Dendritic cell treated with granulocyte-macrophage colony-stimulating factor and Interleukin-4, amounts not matched to agents 40 ng/mL and 50 ng/mL, for 4 days (primary cell): ENCODE results near the gene S1PR1.

Experiments used
- H3K27ac Mint-ChIP-seq: one replicate; pipeline ENCODE4 v1.8.0; 2022; ENCODE audit warnings: mild to moderate bottlenecking, mixed read lengths
- H3K27me3 Mint-ChIP-seq: one replicate; pipeline ENCODE4 v1.8.0; 2022; ENCODE audit warnings: mild to moderate bottlenecking, mixed read lengths
- H3K36me3 Mint-ChIP-seq: one replicate; pipeline ENCODE4 v1.8.0; 2022; ENCODE audit warnings: low read depth, mixed read lengths
- H3K4me1 Mint-ChIP-seq: one replicate; pipeline ENCODE4 v1.8.0; 2022; ENCODE audit warnings: low read depth, mixed read lengths
- H3K4me3 Mint-ChIP-seq: one replicate; pipeline ENCODE4 v1.8.0; 2022; ENCODE audit warnings: mild to moderate bottlenecking, moderate library complexity, mixed read lengths
- H3K9me3 Mint-ChIP-seq: one replicate; pipeline ENCODE4 v1.8.0; 2022; ENCODE audit warnings: mixed read lengths
- intact Hi-C: fragments of 100-400 bp; cut with micrococcal nuclease; formaldehyde crosslinking; loops from one replicate; pipeline ENCODE4 v1.15.0; 2022

Gene S1PR1

GRCh38 chr1:101284622-101285218 lies 47.9 kb downstream of the S1PR1 start:
- Mint-ChIP-seq H3K9me3 (no peaks in the 10 kb centered on the region), H3K27me3 (peaks cover 8% of the 10 kb centered on the region), H3K4me3 (no peak overlapping the region), H3K27ac (no peak overlapping the region), H3K36me3 (no peaks in the 10 kb centered on the region), H3K4me1 (peaks cover 42% of the 10 kb centered on the region)
- intact Hi-C loops = loop anchor here (5.0 kb wide), 1 partner anchor 147 kb away; no protein-coding TSS in a partner anchor

GRCh38 chr1:101285922-101286570 lies 49.2 kb downstream of the S1PR1 start:
- peaks cover 47% of the 10 kb centered on the region for H3K4me1 Mint-ChIP-seq

GRCh38 chr1:101288491-101288944 lies 51.7 kb downstream of the S1PR1 start:
- H3K27me3 Mint-ChIP-seq = peaks cover 2% of the 10 kb centered on the region
- H3K27ac Mint-ChIP-seq = peak overlapping the region; percentile 36
- H3K36me3 Mint-ChIP-seq = no peaks in the 10 kb centered on the region
- intact Hi-C loops = loop anchor here (1.0 to 5.0 kb wide), 4 partner anchors 30 to 367 kb away; no protein-coding TSS in a partner anchor
- H3K4me3 Mint-ChIP-seq = no peak overlapping the region
- peaks cover 46% of the 10 kb centered on the region for H3K4me1 Mint-ChIP-seq
- no peaks in the 10 kb centered on the region for H3K9me3 Mint-ChIP-seq

More at GRCh38 chr1:101285922-101286570, 49.2 kb downstream of the S1PR1 start:
- Mint-ChIP-seq H3K4me3 (no peak overlapping the region), H3K27me3 (peaks cover 10% of the 10 kb centered on the region), H3K27ac (peak overlapping the region; percentile 69), H3K36me3 (no peaks in the 10 kb centered on the region), H3K9me3 (no peaks in the 10 kb centered on the region)
- intact Hi-C loops = loop anchor here (5.0 kb wide), 1 partner anchor 149 kb away; no protein-coding TSS in a partner anchor

GRCh38 chr1:101290119-101290921 lies 53.5 kb downstream of the S1PR1 start:
- Mint-ChIP-seq H3K4me3 (no peak overlapping the region), H3K27me3 (peaks cover 2% of the 10 kb centered on the region), H3K9me3 (no peaks in the 10 kb centered on the region), H3K27ac (peak overlapping the region; percentile 24), H3K4me1 (peaks cover 46% of the 10 kb centered on the region), H3K36me3 (no peaks in the 10 kb centered on the region)
- intact Hi-C loops = loop anchor here (5.0 kb wide), 1 partner anchor 663 kb away; no protein-coding TSS in a partner anchor
